Measurements from ENCODE around the gene CTRB1. TPM values are rescaled to one million over a fixed set of nuclear protein-coding genes. Genes with fewer than 3 reads are reported as not detected.
"Not testable (repeated sequence)": the region's sequence is repeated elsewhere in the genome, so short reads cannot be mapped to it uniquely, and the experiment has no call there.

CTRB1 gene
- total RNA-seq, 1 donor from 2014 or later, result not detected

GRCh38 chr16:75202069-75202590 lies 16.7 kb upstream of the CTRB1 start:
- intact Hi-C loops (cut with DNase I), result no loop called here
- ATAC-seq, result no peak
- DNase-seq (ENCODE audit: missing footprints), result no peak

- intact Hi-C loops (cut with DNase I), result no loop called here
- ATAC-seq (no peak), DNase-seq (ENCODE audit: missing footprints) (no peak)
Measured at GRCh38 chr16:75203096-75203495, 15.7 kb upstream of the CTRB1 start.

GRCh38 chr16:75203667-75204409 lies 14.9 kb upstream of the CTRB1 start:
- DNase-seq (ENCODE audit: missing footprints), result peak; percentile 35
- no peak for ATAC-seq
- intact Hi-C loops (cut with DNase I), result no loop called here

- no peak for ATAC-seq
- intact Hi-C loops (cut with DNase I), result no loop called here
- peak; percentile 33 for DNase-seq (ENCODE audit: missing footprints)
Measured at GRCh38 chr16:75204410-75204758, 14.4 kb upstream of the CTRB1 start.

- ATAC-seq; DNase-seq (ENCODE audit: missing footprints); intact Hi-C loops (cut with DNase I): not testable (repeated sequence)
Measured at GRCh38 chr16:75204905-75205304, 13.9 kb upstream of the CTRB1 start.

GRCh38 chr16:75205438-75205837 lies 13.3 kb upstream of the CTRB1 start:
- ATAC-seq; DNase-seq (ENCODE audit: missing footprints); intact Hi-C loops (cut with DNase I): not testable (repeated sequence)

- not testable (repeated sequence) for DNase-seq (ENCODE audit: missing footprints); ATAC-seq
Measured at GRCh38 chr16:75205961-75206748, 12.6 kb upstream of the CTRB1 start.

GRCh38 chr16:75206749-75207451 lies 11.9 kb upstream of the CTRB1 start, which contains the start of gene CTRB2:
TSS of gene CTRB2 (minus strand) at chr16:75207161. CDS start at chr16:75207141, 20 bp downstream.
- intact Hi-C loops (cut with DNase I), result loop anchor here (2.0 kb wide), 1 partner anchor 18 kb away; no protein-coding TSS in a partner anchor
- DNase-seq (ENCODE audit: missing footprints) (no peak), ATAC-seq (no peak)

More at GRCh38 chr16:75205961-75206748, 12.6 kb upstream of the CTRB1 start:
- intact Hi-C loops (cut with DNase I), result loop anchor here (2.0 kb wide), 1 partner anchor 19 kb away; no protein-coding TSS in a partner anchor

GRCh38 chr16:75207831-75208230 lies 11.0 kb upstream of the CTRB1 start:
- DNase-seq (ENCODE audit: missing footprints) (no peak), ATAC-seq (no peak)
- intact Hi-C loops (cut with DNase I), result loop anchor here (2.0 kb wide), 1 partner anchor 17 kb away; no protein-coding TSS in a partner anchor

- intact Hi-C loops (cut with DNase I), result no loop called here
- ATAC-seq, result no peak
- DNase-seq (ENCODE audit: missing footprints), result no peak
Measured at GRCh38 chr16:75208242-75208825, 10.5 kb upstream of the CTRB1 start.

GRCh38 chr16:75208861-75209505 lies 9.8 kb upstream of the CTRB1 start:
- ATAC-seq (no peak), DNase-seq (ENCODE audit: missing footprints) (no peak)
- intact Hi-C loops (cut with DNase I), result no loop called here

- intact Hi-C loops (cut with DNase I); ATAC-seq; DNase-seq (ENCODE audit: missing footprints): not testable (repeated sequence)
Measured at GRCh38 chr16:75209514-75209913, 9.3 kb upstream of the CTRB1 start.

GRCh38 chr16:75209944-75210343 lies 8.8 kb upstream of the CTRB1 start:
- DNase-seq (ENCODE audit: missing footprints) (no peak), ATAC-seq (no peak)
- intact Hi-C loops (cut with DNase I), result no loop called here

- DNase-seq (ENCODE audit: missing footprints); intact Hi-C loops (cut with DNase I); ATAC-seq: not testable (repeated sequence)
Measured at GRCh38 chr16:75211286-75211685, 7.5 kb upstream of the CTRB1 start.

GRCh38 chr16:75216127-75216526 lies 2.7 kb upstream of the CTRB1 start:
- ATAC-seq, result no peak
- intact Hi-C loops (cut with DNase I), result no loop called here

GRCh38 chr16:75216576-75216975 lies 2.2 kb upstream of the CTRB1 start:
- DNase-seq (ENCODE audit: missing footprints), result peak; percentile 53

More at GRCh38 chr16:75216127-75216526, 2.7 kb upstream of the CTRB1 start:
- no peak for DNase-seq (ENCODE audit: missing footprints)

GRCh38 chr16:75217389-75217851 lies 1.4 kb upstream of the CTRB1 start:
- no peak for ATAC-seq
- intact Hi-C loops (cut with DNase I), result no loop called here

More at GRCh38 chr16:75216576-75216975, 2.2 kb upstream of the CTRB1 start:
- ATAC-seq, result no peak
- intact Hi-C loops (cut with DNase I), result no loop called here

GRCh38 chr16:75219088-75219487 lies 300 bp downstream of the CTRB1 start:
- ATAC-seq, result no peak

More at GRCh38 chr16:75217389-75217851, 1.4 kb upstream of the CTRB1 start:
- DNase-seq (ENCODE audit: missing footprints), result no peak

More at GRCh38 chr16:75219088-75219487, 300 bp downstream of the CTRB1 start:
- intact Hi-C loops (cut with DNase I), result no loop called here
- peak; percentile 55 for DNase-seq (ENCODE audit: missing footprints)
